ENCODE results near the gene SNX13.

GRCh38 chr7:17792075-17792936, 148.0 kb downstream of the SNX13 start:
- TF ChIP-seq CTCF (conservative IDR thresholded peaks at IDR 0.05 in 1 of 2, IDR thresholded peaks at IDR 0.05 in 1 of 2; ENCODE audit: extremely low read depth in 1 of 2, insufficient read depth in 1 of 2, low read depth in 1 of 2, low read length in 2 of 2) (no peak), EZH2 (IDR thresholded peaks at IDR 0.05; ENCODE audit: borderline replicate concordance, low read length) (no peak)

All from mammary epithelial cell (primary cell).